ENCODE results near the gene RPS15. TPM values are rescaled to one million over a fixed set of nuclear protein-coding genes. Genes with fewer than 3 reads are reported as not detected.

RPS15 gene
- total and polyA plus RNA-seq, 2 of the 13 experiments (the other 11 are each of a cell fraction or from before 2014, with no cell fraction given): 695 to 1,411 TPM

DNA sequence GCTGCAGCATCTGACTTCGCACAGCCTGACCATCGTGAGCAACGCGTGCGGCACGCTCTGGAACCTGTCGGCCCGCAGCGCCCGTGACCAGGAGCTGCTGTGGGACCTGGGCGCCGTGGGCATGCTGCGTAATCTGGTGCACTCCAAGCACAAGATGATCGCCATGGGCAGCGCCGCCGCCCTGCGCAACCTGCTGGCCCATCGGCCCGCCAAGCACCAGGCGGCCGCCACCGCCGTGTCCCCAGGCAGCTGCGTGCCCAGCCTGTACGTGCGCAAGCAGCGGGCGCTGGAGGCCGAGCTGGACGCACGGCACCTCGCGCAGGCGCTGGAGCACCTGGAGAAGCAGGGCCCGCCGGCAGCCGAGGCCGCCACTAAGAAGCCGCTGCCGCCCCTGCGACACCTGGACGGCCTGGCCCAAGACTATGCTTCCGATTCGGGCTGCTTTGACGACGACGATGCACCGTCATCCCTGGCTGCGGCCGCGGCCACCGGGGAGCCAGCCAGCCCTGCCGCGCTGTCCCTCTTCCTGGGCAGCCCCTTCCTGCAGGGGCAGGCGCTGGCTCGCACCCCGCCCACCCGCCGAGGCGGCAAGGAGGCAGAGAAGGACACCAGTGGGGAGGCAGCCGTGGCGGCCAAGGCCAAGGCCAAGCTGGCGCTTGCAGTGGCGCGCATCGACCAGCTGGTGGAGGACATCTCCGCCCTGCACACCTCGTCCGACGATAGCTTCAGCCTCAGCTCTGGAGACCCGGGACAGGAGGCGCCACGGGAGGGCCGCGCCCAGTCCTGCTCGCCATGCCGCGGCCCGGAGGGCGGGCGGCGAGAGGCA is 27.2 kb downstream of the RPS15 start (continued):
- TF ChIP-seq HOXA3 (CRISPR knock-in tag; IDR thresholded peaks at IDR 0.05) (peak; percentile 38; the same call in 1 of the 2 replicates), ZNF780A (CRISPR knock-in tag; IDR thresholded peaks at IDR 0.05) (no peak), RORA (CRISPR knock-in tag; IDR thresholded peaks at IDR 0.05) (no peak), HNRNPL (IDR thresholded peaks at IDR 0.05; ENCODE audit: low read depth, low read length) (no peak), ZSCAN25 (CRISPR knock-in tag; IDR thresholded peaks at IDR 0.05) (no peak), ZNF20 (CRISPR knock-in tag; IDR thresholded peaks at IDR 0.05) (no peak), ZNF709 (CRISPR knock-in tag; IDR thresholded peaks at IDR 0.05) (no peak)
- TF ChIP-seq, protein P1, sequence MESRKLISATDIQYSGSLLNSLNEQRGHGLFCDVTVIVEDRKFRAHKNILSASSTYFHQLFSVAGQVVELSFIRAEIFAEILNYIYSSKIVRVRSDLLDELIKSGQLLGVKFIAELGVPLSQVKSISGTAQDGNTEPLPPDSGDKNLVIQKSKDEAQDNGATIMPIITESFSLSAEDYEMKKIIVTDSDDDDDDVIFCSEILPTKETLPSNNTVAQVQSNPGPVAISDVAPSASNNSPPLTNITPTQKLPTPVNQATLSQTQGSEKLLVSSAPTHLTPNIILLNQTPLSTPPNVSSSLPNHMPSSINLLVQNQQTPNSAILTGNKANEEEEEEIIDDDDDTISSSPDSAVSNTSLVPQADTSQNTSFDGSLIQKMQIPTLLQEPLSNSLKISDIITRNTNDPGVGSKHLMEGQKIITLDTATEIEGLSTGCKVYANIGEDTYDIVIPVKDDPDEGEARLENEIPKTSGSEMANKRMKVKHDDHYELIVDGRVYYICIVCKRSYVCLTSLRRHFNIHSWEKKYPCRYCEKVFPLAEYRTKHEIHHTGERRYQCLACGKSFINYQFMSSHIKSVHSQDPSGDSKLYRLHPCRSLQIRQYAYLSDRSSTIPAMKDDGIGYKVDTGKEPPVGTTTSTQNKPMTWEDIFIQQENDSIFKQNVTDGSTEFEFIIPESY (CRISPR knock-in tag; IDR thresholded peaks at IDR 0.05): peak; percentile 96
- TF ChIP-seq, protein P2, sequence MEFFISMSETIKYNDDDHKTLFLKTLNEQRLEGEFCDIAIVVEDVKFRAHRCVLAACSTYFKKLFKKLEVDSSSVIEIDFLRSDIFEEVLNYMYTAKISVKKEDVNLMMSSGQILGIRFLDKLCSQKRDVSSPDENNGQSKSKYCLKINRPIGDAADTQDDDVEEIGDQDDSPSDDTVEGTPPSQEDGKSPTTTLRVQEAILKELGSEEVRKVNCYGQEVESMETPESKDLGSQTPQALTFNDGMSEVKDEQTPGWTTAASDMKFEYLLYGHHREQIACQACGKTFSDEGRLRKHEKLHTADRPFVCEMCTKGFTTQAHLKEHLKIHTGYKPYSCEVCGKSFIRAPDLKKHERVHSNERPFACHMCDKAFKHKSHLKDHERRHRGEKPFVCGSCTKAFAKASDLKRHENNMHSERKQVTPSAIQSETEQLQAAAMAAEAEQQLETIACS (CRISPR knock-in tag; IDR thresholded peaks at IDR 0.05): no peak
- TF ChIP-seq, protein P3, sequence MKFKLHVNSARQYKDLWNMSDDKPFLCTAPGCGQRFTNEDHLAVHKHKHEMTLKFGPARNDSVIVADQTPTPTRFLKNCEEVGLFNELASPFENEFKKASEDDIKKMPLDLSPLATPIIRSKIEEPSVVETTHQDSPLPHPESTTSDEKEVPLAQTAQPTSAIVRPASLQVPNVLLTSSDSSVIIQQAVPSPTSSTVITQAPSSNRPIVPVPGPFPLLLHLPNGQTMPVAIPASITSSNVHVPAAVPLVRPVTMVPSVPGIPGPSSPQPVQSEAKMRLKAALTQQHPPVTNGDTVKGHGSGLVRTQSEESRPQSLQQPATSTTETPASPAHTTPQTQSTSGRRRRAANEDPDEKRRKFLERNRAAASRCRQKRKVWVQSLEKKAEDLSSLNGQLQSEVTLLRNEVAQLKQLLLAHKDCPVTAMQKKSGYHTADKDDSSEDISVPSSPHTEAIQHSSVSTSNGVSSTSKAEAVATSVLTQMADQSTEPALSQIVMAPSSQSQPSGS (CRISPR knock-in tag; IDR thresholded peaks at IDR 0.05): no peak
